Muscle layer of duodenum (tissue), 2 donors: ENCODE data around the gene RCC2.
"Not testable (repeated sequence)": the region's sequence is repeated elsewhere in the genome, so short reads cannot be mapped to it uniquely, and the experiment has no call there.

Experiments used
- H3K27ac ChIP-seq: one replicate; pipeline ENCODE4 v1.7.0; 2013; ENCODE audit warnings: mild to moderate bottlenecking, low read length
- H3K27me3 ChIP-seq: one replicate; pipeline ENCODE4 v1.7.0; 2013; ENCODE audit warnings: low read depth, mild to moderate bottlenecking, control low read depth, low read length
- H3K36me3 ChIP-seq, 2 donors: one replicate each; pipeline ENCODE4 v1.7.0; 2013; ENCODE audit warnings: low read length in 2 of 2, control low read depth in 1 of 2, mild to moderate bottlenecking in 1 of 2; ENCODE audit not compliant: insufficient read depth in 2 of 2, control insufficient read depth in 1 of 2
- H3K4me1 ChIP-seq, 2 donors: one replicate each; pipeline ENCODE4 v1.7.0; 2013; ENCODE audit warnings: low read length in 2 of 2, mild to moderate bottlenecking in 2 of 2, control low read depth in 1 of 2, moderate library complexity in 1 of 2; ENCODE audit not compliant: insufficient read depth in 2 of 2, control insufficient read depth in 1 of 2
- H3K4me3 ChIP-seq, 2 donors: one replicate each; pipeline ENCODE4 v1.7.0; 2013; ENCODE audit warnings: low read length in 2 of 2, low read depth in 1 of 2, mild to moderate bottlenecking in 1 of 2
- H3K9me3 ChIP-seq, 2 donors: one replicate each; pipeline ENCODE4 v1.7.0; 2013; ENCODE audit warnings: low read length in 2 of 2, control low read depth in 1 of 2, mild to moderate bottlenecking in 1 of 2; ENCODE audit not compliant: control insufficient read depth in 1 of 2
- donor health status: healthy.

RCC2 gene

DNA sequence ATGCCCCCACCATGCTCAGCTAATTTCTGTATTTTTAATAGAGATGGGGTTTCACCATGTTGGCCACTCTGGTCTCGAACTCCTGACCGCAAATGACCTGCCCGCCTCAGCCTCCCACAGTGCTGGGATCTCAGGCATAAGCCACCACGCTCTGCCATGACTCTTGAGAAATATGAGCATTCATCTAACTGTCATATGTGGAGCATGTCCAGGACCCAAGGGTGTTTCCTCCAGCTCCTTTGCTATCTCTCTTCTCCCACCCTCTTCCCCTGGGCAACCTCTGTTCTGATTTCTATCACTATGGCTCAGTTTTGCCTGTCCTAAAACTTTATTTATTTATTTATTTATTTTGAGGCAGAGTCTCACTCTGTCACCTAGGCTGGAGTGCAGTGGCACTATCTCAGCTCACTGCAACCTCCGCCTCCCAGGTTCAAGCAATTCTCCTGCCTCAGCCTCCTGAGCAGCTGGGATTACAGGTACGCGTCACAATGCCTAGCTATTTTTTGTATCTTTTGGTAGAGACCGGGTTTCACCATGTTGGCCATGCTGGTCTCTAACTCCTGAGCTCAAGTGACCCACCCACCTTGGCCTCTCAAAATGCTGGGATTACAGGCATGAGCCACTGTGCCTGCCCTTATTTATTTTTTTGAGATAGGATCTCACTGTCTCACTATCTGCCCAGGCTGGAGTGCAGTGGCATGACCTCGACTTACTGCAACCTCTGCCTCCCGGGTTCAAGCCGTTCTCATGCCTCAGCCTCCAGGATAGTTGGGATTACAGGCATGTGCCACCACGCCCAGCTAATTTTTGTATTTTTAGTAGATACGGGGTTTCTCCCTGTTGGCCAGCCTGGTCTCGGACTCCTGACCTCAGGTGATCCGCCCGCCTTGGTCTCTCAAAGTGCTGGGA is 29.1 kb upstream of the RCC2 start:
- not testable (repeated sequence) for H3K27me3 ChIP-seq, H3K27ac ChIP-seq, H3K9me3 ChIP-seq, H3K36me3 ChIP-seq, H3K4me3 ChIP-seq, H3K4me1 ChIP-seq

DNA sequence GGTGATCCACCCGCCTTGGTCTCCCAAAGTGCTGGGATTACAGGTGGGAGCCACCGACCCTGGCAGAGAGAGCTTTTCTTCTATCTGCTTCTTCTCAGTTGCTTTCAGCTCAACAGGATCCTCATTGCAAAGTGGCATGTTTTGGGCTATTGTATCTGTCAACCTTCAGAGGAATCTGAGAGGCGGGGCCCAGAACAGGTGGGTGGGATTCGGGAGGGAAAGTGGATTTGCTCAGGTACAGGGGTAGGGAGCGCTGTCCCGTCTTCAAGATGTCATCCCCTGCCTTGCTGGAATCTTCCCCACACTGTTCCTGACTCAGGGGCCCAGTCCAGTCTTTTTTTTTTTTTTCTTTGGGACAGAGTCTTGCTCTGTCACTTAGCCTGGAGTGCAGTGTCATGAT is 26.9 kb upstream of the RCC2 start:
- no peak overlapping the region for H3K4me3 ChIP-seq
- H3K27me3 ChIP-seq: no peaks in the 10 kb centered on the region
- no peak overlapping the region for H3K27ac ChIP-seq
- H3K36me3 ChIP-seq: no peaks in the 10 kb centered on the region
- no peaks in the 10 kb centered on the region for H3K9me3 ChIP-seq
- no peaks in the 10 kb centered on the region for H3K4me1 ChIP-seq

DNA sequence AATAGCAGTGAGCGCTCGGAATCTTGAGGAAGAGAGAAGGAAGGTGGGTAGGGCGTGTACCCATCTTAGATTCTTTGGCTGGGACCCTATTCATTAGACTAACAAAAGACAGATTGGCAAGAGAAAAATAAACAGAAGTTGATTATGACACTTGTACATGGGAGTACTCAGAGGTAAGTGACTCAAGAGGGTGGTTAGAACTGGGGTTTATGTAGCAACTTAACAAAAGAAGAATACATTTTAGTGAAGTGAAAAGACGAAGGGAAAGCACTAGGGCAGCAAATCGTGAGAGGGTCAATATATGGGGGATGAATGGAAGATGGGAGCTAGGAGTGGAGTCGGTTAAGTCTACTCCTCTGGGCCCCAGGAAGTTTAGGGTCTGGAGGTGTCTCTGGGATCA is 25.8 kb upstream of the RCC2 start:
- Histone ChIP-seq H3K9me3 (no peaks in the 10 kb centered on the region), H3K4me1 (no peaks in the 10 kb centered on the region), H3K36me3 (no peaks in the 10 kb centered on the region), H3K27ac (no peak overlapping the region), H3K27me3 (no peaks in the 10 kb centered on the region), H3K4me3 (no peak overlapping the region)

DNA sequence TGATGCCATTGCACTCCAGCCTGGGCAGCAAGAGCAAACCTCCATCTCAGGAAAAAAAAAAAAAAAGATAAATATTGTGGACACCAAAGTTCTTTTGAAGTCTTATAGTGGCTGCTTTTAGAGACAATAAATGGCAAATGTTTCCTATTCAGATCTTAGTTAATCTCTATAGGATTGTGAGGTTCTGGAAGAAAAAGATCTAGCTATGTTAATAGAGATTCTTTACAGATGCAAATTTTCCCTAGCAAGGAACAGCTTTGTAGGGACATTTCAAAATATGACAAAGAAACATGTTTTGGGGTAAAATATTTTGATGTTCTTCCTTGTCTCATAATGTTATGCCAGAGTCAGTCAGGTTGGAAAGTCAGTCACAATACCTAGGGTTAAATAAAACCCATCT is 24.5 kb upstream of the RCC2 start:
- Histone ChIP-seq H3K27ac (no peak overlapping the region), H3K36me3 (no peaks in the 10 kb centered on the region), H3K4me3 (no peak overlapping the region), H3K27me3 (no peaks in the 10 kb centered on the region), H3K4me1 (no peaks in the 10 kb centered on the region), H3K9me3 (no peaks in the 10 kb centered on the region)

DNA sequence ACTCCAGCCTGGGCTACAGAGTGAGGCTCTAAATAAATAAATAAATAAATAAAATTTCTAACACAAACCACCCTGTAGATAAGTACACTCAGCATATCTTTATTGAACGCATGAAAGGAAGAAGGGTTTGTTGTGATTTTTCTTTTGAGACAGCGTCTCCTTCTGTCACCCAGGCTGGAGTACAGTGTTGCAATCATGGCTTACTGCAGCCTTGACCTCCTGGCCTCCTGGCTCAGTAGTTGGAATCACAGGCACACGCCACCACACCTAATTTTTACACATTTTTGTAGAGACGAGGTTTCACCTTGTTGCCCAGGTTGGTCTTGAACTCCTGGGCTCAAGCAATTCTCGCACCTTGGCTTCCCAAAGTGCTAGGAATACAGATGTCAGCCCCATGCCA is 23.2 kb upstream of the RCC2 start:
- H3K27me3 ChIP-seq: no peaks in the 10 kb centered on the region
- H3K36me3 ChIP-seq: no peaks in the 10 kb centered on the region
- no peaks in the 10 kb centered on the region for H3K4me1 ChIP-seq
- H3K9me3 ChIP-seq: no peaks in the 10 kb centered on the region
- no peak overlapping the region for H3K4me3 ChIP-seq
- H3K27ac ChIP-seq: no peak overlapping the region

DNA sequence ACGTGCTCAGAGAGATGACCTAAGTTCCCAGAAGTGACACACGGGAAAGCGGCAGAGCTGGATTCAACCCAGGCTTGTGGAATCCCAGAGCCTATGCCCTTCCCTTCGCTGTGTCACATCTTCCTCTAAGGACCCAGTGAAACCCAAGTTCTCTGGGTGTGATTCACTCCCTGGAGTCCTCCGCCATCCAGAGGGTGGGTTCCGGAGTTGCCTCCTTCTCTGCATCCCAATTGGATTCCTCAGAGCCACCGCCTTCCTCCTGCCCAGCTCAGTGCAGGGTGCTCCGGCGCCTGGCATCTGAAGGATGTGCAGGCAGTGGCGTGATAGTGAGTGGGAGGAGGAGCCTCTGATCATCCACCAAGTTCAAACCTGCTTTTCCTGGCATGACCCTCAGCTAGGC is 20.7 kb upstream of the RCC2 start:
- no peaks in the 10 kb centered on the region for H3K27me3 ChIP-seq
- H3K27ac ChIP-seq: no peak overlapping the region
- H3K36me3 ChIP-seq: no peaks in the 10 kb centered on the region
- no peaks in the 10 kb centered on the region for H3K4me1 ChIP-seq
- no peak overlapping the region for H3K4me3 ChIP-seq
- no peaks in the 10 kb centered on the region for H3K9me3 ChIP-seq

DNA sequence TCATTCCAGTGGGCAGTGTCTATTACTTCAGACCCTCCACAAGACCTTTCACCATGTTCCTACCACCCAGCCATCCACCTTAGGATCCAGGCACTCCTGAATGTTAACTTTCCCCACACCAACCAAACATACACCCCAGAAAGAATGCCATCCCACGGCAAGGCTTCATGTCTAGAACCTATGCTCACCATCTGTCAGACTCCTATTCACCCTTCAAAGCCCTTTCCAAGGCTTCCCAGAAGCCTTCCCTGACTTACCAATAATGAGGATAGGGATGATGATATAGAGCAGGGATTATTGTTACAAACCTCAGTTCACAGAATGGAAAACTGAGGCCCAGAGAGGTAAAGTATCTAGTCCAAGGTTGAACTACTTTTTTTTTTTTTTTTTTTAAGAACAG is 19.3 kb upstream of the RCC2 start:
- Histone ChIP-seq H3K9me3 (no peaks in the 10 kb centered on the region), H3K4me1 (no peaks in the 10 kb centered on the region), H3K36me3 (no peaks in the 10 kb centered on the region), H3K4me3 (no peak overlapping the region), H3K27ac (no peak overlapping the region), H3K27me3 (no peaks in the 10 kb centered on the region)

DNA sequence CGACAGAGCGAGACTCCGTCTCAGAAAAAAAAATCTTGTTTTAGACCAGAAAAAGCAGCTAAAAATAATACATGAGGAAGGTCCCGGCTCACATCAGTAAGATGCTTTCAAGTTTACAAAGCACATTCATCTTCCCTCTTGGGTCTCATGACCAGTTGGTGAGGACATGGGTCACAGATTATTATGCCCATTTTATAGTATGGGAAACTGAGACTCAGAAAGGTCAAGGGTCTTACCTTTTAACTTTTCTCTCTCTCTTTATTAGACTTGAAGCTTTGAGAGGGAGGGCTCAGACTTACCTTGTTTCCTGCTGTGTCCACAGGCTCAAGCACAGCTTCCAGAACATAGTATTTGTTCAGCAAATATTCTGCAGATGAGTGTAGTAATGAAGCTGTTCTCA is 13.2 kb upstream of the RCC2 start:
- Histone ChIP-seq H3K36me3 (no peaks in the 10 kb centered on the region), H3K27ac (no peak overlapping the region), H3K4me3 (no peak overlapping the region), H3K9me3 (no peaks in the 10 kb centered on the region), H3K27me3 (no peaks in the 10 kb centered on the region), H3K4me1 (no peaks in the 10 kb centered on the region)

DNA sequence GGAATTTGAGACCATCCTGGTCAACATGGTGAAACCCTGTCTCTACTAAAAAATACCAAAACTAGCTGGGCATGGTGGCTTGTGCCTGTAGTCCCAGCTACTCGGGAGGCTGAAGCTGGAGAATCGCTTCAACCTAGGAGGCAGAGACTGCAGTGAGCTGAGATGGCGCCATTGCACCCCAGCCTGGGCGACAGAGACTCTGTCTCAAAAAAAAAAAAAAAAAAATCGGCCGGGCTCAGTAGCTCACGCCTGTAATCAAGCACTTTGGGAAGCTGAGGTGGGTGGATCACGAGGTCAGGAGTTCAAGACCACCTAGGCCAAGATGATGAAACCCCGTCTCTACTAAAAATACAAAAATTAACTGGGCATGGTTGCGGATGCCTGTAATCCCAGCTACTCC is 12.7 kb upstream of the RCC2 start:
- H3K27me3 ChIP-seq, H3K9me3 ChIP-seq, H3K27ac ChIP-seq, H3K36me3 ChIP-seq, H3K4me3 ChIP-seq, H3K4me1 ChIP-seq: not testable (repeated sequence)

DNA sequence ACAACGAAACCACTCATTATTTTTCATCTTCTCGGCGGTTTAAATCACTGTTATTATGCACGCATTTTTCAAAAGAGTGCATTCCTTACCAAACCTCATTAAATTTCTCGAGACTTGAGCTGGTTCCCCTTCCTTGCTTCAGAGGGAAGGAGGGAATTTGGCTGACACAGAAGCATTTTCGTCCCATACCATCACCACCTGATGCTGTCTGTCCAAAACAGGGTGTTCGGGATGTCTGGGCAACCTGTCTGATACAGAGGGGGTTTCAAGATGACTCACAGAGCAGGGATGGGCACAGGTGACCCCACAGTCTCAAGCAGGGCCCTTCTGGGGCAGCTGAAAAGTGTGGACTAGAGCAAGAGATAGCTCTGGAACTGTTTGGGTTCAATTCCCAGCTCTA is 12.3 kb upstream of the RCC2 start:
- Histone ChIP-seq H3K9me3 (no peaks in the 10 kb centered on the region), H3K4me1 (no peaks in the 10 kb centered on the region), H3K36me3 (no peaks in the 10 kb centered on the region), H3K27me3 (no peaks in the 10 kb centered on the region), H3K27ac (no peak overlapping the region), H3K4me3 (no peak overlapping the region)

DNA sequence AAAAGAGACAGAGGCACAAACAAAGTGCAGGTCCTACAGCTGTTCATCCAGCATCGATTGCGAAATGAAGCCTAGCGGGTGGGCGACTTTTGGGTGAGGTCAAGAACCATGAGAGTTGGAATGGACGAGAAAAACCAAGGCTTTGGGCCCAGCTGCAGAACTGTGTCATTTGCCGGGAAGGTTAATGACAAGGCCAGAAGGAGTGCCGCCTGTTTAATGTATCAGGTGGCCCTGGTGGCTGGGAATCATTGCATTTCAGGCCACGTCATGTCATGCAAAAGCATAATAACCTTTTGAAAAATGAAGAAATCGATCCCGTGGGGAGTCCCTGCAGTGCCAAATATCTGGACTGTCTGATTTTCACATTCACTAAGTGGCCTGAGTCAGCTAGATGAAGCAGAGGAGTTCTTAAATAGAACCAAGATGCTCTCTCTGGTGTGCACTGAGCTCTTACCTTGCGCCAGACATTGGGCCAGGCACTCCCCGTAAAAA is 8.1 kb upstream of the RCC2 start:
- H3K27me3 ChIP-seq: no peaks in the 10 kb centered on the region
- no peaks in the 10 kb centered on the region for H3K36me3 ChIP-seq
- H3K4me3 ChIP-seq: no peak overlapping the region
- H3K9me3 ChIP-seq: no peaks in the 10 kb centered on the region
- H3K27ac ChIP-seq: no peak overlapping the region
- H3K4me1 ChIP-seq: no peaks in the 10 kb centered on the region

DNA sequence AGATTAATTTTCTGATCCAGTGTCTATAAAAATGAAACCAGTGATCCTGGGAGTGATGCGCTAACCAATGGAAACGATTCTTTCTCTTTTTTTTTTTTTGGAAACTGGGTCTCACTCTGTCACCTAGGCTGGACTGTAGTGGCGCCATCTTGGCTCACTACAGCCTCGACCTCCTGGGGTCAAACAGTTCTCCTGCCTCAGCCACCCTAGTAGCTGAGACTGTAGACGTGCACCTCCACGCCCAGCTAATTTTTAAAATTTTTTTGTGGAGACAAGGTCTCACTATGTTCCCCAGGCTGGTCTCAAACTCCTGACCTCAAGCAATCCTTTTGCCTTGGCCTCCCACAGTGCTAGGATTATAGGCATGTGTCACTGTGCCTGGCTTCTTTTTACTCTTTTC is 3.4 kb upstream of the RCC2 start:
- H3K9me3 ChIP-seq: no peaks in the 10 kb centered on the region
- H3K27ac ChIP-seq: no peak overlapping the region

More for the DNA sequence above, 3.4 kb upstream of the RCC2 start:
- Histone ChIP-seq H3K36me3 (no peaks in the 10 kb centered on the region), H3K4me3 (no peak overlapping the region), H3K4me1 (peaks cover 8 to 11% of the 10 kb centered on the region in 2 donors), H3K27me3 (no peaks in the 10 kb centered on the region)
